H1 (cell line): ENCODE measurements around the gene ERC1. TPM values are rescaled to one million over a fixed set of nuclear protein-coding genes. Genes with fewer than 3 reads are reported as not detected.

Experiments used
- EP300 ChIP-seq, 2 experiments: IDR thresholded peaks; 1 replicate in 1 of 2; 2 replicates in 1 of 2; pipeline ENCODE4 v1.6.1; 2011 to 2012; ENCODE audit warnings: low read depth in 2 of 2, low read length in 2 of 2, mild to moderate bottlenecking in 2 of 2, borderline replicate concordance in 1 of 2, inconsistent platforms in 1 of 2, moderate library complexity in 1 of 2
- RNF2 ChIP-seq: fragments of 200-900, 300-1000 bp; sonication (generic); IDR thresholded peaks from 2 replicates; pipeline ENCODE4 v1.7.1; 2016; ENCODE audit warnings: borderline replicate concordance, low read depth, mild to moderate bottlenecking, antibody characterized with exemption, low read length; ENCODE audit not compliant: poor library complexity, severe bottlenecking; ENCODE audit errors: missing control alignments
- polyA plus RNA-seq, 7 experiments: library from polyadenylated mRNA; depleted of rRNA in 3 of 7; stranded (reverse) in 5 of 7; unstranded in 2 of 7; fragments of >200 nt in 5 of 7; fragments of 200-250 nt in 2 of 7; gene quantifications; 1 replicate in 5 of 7; 2 replicates in 1 of 7; 4 replicates in 1 of 7; pipeline versions ENCODE4 v1.2.1 to v1.2.3, GENCODE V29; 2011 to 2013; ENCODE audit warnings: missing spikeins in 2 of 7, mixed read lengths in 2 of 7
- total RNA-seq: library from RNA; stranded (reverse); fragmentation: NEBNext Ultra II Directional; extraction: Animal tissue kit (Norgen Biotek cat#: 25700); gene quantifications from 2 replicates; pipeline ENCODE4 v1.2.1, GENCODE V29; 2021

Gene ERC1
- total and polyA plus RNA-seq, 2 of the 8 experiments (the other 6 are each of a cell fraction or from before 2014, with no cell fraction given): 7.8 to 45.7 TPM

- no peak for TF ChIP-seq EP300 (IDR thresholded peaks at IDR 0.05; ENCODE audit: borderline replicate concordance in 1 of 2, low read depth in 2 of 2, low read length in 2 of 2)
- TF ChIP-seq RNF2: no peak
Observed at GRCh38 chr12:1413930-1414329, 422.9 kb downstream of the ERC1 start (continued).
